Diencephalon (tissue), 1 donor: ENCODE data around the gene TOE1. TPM values are rescaled to one million over a fixed set of nuclear protein-coding genes. Genes with fewer than 3 reads are reported as not detected.

Source experiments
- total RNA-seq: library from RNA; depleted of rRNA; stranded (reverse); fragments of >200 nt; gene quantifications from one replicate; pipeline ENCODE4 v1.2.3, GENCODE V29; 2014

The TOE1 gene
- 8.5 TPM for total RNA-seq

DNA sequence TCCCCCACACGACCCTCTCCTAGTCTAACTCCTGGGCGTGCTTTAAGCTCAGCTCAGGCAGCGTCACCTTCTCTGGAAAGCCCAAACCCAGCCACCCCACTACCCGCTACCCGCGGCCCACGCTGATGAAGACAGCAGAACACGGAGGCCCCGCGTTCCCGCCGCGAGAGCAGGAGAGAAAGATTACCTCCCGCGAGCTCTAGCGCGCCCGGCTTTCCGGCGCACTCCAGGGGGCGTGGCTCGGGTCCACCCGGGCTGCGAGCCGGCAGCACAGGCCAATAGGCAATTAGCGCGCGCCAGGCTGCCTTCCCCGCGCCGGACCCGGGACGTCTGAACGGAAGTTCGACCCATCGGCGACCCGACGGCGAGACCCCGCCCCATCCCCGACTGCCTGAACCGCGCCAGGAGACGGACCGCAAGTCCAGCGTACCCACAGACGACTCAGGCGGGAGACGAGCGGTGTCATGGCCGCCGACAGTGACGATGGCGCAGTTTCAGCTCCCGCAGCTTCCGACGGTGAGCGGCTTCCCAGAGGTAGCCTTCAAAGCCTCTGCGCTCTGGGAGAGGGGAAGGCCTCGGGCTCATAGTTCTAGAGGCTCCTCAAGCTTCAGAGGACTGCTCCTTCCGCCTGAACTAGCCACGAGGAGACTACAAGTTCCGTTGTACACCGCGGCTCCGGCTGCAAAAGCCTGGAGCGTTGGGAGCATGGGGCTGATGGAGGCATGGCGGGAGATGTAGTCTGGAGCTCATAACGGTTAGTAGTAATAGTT, at the start of gene TOE1, which contains the start of gene MUTYH:
TOE1 (plus strand) TSS at position 382 of the 770 bp plus-strand sequence; CDS start at position 465, 83 bp downstream.
MUTYH (minus strand) TSS at position 652 of the 770 bp plus-strand sequence. CDS start 5,935 bp downstream, outside the sequence.

DNA sequence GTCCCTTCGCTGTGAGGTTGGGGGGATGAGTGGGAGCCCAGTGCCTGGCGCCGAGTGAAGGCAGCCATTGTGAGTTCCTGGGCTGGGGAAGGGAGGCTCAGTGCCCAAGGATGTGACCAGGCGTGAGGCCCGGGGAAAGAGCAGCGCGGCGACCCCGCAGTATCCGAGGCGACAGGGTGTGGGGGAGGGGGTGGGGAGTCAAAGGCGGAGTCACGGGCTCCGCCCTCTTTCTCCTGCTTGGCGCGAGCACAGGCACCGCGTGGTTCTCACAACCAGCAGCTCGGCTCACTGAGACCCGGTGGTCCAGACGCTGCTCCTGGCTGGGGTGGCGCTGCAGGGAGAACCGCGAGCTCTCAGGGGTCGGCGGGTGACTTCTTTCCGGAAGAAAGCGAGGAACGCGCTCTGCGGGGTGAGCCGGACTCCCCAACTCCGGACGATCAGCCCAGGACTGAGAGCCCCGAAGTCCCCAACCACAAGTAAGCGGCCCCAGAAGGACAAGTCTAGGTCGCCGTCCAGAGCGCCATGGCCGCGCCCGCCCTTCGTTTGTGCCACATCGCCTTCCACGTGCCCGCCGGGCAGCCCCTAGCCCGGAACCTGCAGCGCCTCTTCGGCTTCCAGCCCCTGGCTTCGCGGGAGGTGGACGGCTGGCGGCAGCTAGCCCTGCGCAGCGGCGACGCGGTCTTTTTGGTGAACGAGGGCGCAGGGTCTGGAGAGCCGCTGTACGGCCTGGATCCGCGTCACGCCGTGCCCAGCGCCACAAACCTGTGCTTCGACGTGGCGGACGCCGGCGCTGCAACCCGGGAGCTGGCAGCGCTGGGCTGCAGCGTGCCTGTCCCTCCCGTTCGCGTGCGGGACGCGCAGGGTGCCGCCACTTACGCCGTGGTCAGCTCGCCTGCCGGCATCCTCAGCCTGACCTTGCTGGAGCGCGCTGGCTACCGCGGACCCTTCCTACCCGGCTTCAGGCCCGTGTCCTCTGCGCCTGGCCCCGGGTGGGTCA, 13.0 kb upstream of the TOE1 start, which contains the start of gene HPDL:
HPDL (plus strand) TSS at position 269 of the 997 bp plus-strand sequence; CDS start at position 523, 254 bp downstream.

Other genes starting within 250 kb of the TOE1 start
- gene ZSWIM5, start 133.6 kb upstream of the TOE1 start, total RNA-seq, result 22.1 TPM
- 1.2 TPM for gene HPDL, start 13.3 kb upstream of the TOE1 start, total RNA-seq
- gene MUTYH, start 270 bp downstream of the TOE1 start, total RNA-seq, result 16.4 TPM
- gene TESK2, start 151.0 kb downstream of the TOE1 start, total RNA-seq, result 0.92 TPM
- gene CCDC163, start 159.9 kb downstream of the TOE1 start, total RNA-seq, result 0.92 TPM
- 3.7 TPM for gene MMACHC, start 160.1 kb downstream of the TOE1 start, total RNA-seq
- 234 TPM for gene PRDX1, start 181.7 kb downstream of the TOE1 start, total RNA-seq
- 74.5 TPM for gene AKR1A1, start 210.7 kb downstream of the TOE1 start, total RNA-seq
- gene NASP, start 243.9 kb downstream of the TOE1 start, total RNA-seq, result 87.7 TPM